Ishikawa (cell line): ENCODE data around the gene OSTF1.

Experiments used
- CEBPB ChIP-seq: IDR thresholded peaks from 2 replicates; pipeline ENCODE4 v1.6.1; 2012
- FOXM1 ChIP-seq: IDR thresholded peaks from 2 replicates; pipeline ENCODE4 v1.6.1; 2012; ENCODE audit warnings: low read depth, borderline replicate concordance
- RAD21 ChIP-seq: IDR thresholded peaks from 2 replicates; pipeline ENCODE4 v1.6.1; 2012; ENCODE audit warnings: low read depth
- REST ChIP-seq: IDR thresholded peaks from 2 replicates; pipeline ENCODE4 v1.6.1; 2012; ENCODE audit warnings: low read depth, mild to moderate bottlenecking
- TAF1 ChIP-seq: IDR thresholded peaks from 2 replicates; pipeline ENCODE4 v1.6.1; 2012; ENCODE audit warnings: low read depth, mild to moderate bottlenecking
- TCF12 ChIP-seq: IDR thresholded peaks from 2 replicates; pipeline ENCODE4 v1.6.1; 2012; ENCODE audit warnings: low read depth
- TEAD4 ChIP-seq: IDR thresholded peaks from 2 replicates; pipeline ENCODE4 v1.6.1; 2012
- USF1 ChIP-seq: IDR thresholded peaks from 2 replicates; pipeline ENCODE4 v1.6.1; 2012
- TF ChIP-seq, protein P1 (sequence below): IDR thresholded peaks from 2 replicates; pipeline ENCODE4 v1.6.1; 2012

GRCh38 chr9:75041041-75041440 is 47.3 kb upstream of the OSTF1 start:
- TF ChIP-seq FOXM1 (no peak), CEBPB (no peak), TEAD4 (no peak), TAF1 (no peak), RAD21 (no peak), USF1 (no peak), TCF12 (no peak), REST (no peak)
- TF ChIP-seq, protein P1, sequence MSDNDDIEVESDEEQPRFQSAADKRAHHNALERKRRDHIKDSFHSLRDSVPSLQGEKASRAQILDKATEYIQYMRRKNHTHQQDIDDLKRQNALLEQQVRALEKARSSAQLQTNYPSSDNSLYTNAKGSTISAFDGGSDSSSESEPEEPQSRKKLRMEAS: no peak
